ENCODE measurements around the gene GFER.
"Not testable (repeated sequence)": the region's sequence is repeated elsewhere in the genome, so short reads cannot be mapped to it uniquely, and the experiment has no call there.

GFER gene

DNA sequence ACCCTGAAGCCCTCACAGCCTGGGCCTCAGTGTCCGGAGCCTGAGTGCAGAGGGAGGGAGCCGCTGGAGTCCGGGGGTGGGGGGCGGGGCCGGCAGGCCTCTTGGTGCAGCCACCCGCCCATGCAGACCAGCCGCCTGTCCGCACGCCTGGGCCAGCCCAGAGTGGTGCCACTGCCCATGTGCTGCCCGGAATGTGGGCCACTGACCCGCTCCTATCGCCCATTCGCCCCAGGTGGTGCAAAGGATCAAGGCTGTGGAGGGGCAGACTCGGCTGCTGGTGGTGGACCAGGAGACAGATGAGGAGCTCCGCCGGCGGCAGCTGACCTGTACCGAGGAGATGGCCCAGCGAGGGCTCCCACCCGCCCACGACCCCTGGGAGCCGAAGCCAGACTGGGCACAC is 45.4 kb downstream of the GFER start:
- Mint-ChIP-seq H3K27me3 (peaks cover 29% of the 10 kb centered on the region), H3K4me3 (no peak overlapping the region), H3K9me3 (no peaks in the 10 kb centered on the region), H3K27ac (no peak overlapping the region), H3K4me1 (peaks cover 10% of the 10 kb centered on the region)
- DNase-seq, result no peak
- no peak for ATAC-seq

DNA sequence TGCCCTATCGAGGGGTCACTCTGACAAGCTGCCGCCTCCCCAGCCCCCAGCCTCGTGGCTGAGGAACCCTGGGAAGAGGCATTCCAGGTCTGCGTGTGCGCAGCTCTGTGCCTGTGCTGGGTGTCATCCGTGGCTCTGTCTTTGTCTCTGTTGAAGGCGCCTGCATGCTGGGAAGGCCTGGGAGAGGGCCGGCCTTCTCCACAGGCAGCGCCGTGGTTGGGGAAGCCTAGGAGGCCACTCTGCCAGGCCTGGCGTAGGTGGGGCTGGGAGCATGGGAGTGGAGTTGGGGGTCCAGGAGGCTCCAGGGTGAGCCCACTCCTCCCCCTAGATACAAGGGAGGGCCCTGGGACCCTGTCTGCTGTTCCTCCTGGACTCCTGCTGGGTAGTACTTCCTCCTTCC is 46.0 kb downstream of the GFER start:
- ATAC-seq (no peak), DNase-seq (no peak)
- Mint-ChIP-seq H3K4me1 (peaks cover 8% of the 10 kb centered on the region), H3K9me3 (no peaks in the 10 kb centered on the region), H3K27ac (no peak overlapping the region), H3K4me3 (no peak overlapping the region), H3K27me3 (peaks cover 26% of the 10 kb centered on the region)

DNA sequence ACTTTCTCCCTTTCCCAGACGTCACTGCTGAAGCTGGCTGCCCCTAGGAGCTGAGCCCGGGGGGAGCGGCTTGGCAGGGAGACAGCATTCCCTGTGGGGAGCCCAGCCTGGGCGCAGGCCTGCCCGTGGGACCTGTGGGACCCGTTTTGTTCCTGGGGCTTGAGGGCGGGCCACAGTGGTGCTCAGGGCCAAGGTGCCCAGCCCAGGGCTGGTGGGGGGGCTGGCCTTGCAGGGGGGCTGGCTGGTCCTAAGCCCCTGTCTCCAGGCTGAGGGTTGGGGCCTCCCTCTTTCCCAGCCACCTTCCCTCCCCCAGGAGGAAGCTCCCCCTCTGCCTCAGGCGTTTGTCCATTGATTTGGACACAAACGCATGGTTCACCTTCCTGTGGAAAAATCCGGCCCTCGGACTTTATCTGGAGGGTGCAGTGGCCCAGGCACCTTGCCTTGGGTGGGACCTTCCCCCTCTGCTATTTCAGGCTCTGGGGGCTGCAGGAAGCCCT is 47.1 kb downstream of the GFER start:
- H3K27me3 Mint-ChIP-seq, result peaks cover 15% of the 10 kb centered on the region
- H3K9me3 Mint-ChIP-seq, result no peaks in the 10 kb centered on the region
- no peak overlapping the region for H3K27ac Mint-ChIP-seq
- DNase-seq (no peak), ATAC-seq (no peak)
- no peak overlapping the region for H3K4me3 Mint-ChIP-seq
- peaks cover 1% of the 10 kb centered on the region for H3K4me1 Mint-ChIP-seq

DNA sequence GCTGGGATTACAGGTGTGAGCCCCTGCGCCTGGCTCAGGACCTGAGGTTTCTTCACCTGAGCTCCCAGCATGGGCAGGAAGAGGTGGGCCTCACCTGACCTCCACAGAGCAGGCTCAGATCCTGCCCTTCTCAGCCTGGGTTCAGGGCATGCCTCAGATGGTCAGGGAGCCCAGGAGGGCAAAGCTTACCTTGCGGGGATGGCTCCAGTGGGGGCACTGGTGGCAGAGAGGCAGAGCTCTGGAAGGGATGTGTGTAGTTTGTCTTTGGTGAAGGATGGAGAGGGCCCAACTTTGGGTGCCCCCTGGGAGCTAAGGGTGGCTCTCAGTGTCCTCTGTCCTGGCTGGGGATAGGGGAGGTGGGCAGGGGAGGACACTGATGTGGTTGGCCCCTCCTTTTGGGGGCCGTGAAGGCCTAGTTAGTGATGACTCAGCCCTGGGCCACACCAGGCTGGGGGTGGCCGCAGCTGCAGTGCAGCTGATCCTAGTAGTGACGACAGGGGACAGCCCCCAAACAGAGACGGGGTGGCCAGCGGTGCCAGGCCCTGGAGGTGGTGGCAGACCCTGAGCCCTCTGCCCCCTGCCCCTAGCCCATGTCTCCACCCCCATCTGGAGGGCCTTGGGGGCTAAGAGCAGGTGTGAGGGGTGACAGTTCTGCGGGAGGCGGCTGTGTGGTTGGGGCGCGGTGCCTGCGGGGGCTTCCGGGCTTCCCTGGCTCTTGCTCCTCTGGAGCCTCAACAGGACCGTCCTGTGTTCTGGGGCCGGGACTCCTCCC is 48.5 kb downstream of the GFER start:
- peak; percentile 31 for ATAC-seq
- DNase-seq, result no peak
- Mint-ChIP-seq H3K4me3 (peak overlapping the region; percentile 29 to 74), H3K27me3 (peaks cover 10% of the 10 kb centered on the region), H3K4me1 (no peaks in the 10 kb centered on the region), H3K9me3 (no peaks in the 10 kb centered on the region), H3K27ac (peak overlapping the region in 1 of 2 donors; percentile 74)

DNA sequence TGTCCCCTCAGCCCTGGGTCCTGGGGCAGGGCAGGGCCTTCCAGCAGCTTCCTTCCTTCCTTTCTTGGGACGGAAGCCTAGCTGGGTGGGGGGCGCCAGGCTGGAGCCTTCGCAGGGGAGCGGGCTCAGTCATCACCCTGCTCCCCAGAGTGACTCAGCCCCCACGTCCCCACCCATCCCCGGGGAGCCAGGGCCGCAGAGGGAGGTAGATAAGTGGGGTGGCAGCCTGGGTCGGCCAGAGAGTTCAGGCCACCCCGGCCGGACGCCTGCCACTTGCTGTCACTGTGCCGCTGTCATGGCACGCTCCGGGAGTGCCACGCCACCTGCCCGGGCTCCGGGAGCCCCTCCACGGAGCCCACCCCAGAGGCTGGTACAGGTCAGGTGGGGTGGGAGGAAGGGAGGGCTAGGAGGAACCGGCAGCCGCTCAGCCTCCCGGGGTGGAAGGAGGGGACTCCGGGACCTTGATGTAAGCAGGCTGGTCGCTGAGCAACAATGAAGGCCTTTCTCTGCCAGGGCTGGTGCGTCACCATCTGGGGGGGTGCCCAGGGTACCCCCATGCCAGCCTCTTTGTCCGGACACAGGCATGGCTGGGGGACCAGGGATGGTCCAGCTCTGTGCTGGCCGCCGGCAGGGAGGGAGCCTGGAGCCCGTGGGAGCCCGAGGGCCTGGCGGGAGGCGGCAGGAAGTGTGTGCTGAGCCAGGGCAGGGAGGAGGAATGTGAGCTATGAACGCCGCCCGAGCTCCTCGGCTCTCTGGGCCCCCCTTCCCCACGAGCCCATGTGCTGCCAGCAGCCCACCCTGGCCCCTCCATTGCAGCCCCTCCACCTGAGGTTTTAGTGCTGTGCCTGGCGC is 49.3 kb downstream of the GFER start:
- Mint-ChIP-seq H3K27me3 (peaks cover 2% of the 10 kb centered on the region), H3K9me3 (no peaks in the 10 kb centered on the region), H3K4me3 (peak overlapping the region; percentile 42 to 74), H3K27ac (peak overlapping the region in 1 of 2 donors; percentile 89), H3K4me1 (no peaks in the 10 kb centered on the region)
- ATAC-seq (peak; percentile 48), DNase-seq (no peak)

DNA sequence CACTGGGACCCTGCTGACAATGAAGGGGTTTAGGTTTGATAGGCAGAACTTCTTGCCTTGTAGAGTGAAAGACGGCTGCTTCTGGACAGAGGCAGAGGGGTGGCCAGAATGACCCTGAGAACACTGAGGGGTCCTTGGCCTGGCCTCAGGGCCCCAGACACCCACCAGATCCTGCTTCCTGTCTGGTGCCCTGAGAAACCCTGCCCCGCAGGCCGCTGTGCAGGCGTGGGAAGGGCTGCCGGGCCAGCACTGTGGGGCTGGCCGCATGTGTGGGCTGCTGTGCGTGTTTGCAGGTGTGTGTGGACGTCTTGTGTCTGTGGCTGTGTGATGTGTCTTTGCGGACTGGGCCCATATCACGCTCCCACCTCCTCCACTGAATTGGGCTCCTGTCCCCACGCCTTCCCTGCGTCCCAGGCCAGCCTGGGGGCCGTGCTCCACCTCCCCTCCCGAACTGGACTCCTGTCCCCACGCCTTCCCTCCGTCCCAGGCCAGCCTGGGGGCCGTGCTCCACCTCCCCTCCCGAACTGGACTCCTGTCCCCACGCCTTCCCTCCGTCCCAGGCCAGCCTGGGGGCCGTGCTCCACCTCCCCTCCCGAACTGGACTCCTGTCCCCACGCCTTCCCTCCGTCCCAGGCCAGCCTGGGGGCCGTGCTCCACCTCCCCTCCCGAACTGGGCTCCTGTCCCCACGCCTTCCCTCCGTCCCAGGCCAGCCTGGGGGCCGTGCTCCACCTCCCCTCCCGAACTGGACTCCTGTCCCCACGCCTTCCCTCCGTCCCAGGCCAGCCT is 50.1 kb downstream of the GFER start:
- not testable (repeated sequence) for DNase-seq, H3K9me3 Mint-ChIP-seq, H3K27me3 Mint-ChIP-seq, ATAC-seq, H3K4me1 Mint-ChIP-seq
- peak overlapping the region; percentile 42 to 74 for H3K4me3 Mint-ChIP-seq
- peak overlapping the region in 1 of 2 donors; percentile 89 for H3K27ac Mint-ChIP-seq

DNA sequence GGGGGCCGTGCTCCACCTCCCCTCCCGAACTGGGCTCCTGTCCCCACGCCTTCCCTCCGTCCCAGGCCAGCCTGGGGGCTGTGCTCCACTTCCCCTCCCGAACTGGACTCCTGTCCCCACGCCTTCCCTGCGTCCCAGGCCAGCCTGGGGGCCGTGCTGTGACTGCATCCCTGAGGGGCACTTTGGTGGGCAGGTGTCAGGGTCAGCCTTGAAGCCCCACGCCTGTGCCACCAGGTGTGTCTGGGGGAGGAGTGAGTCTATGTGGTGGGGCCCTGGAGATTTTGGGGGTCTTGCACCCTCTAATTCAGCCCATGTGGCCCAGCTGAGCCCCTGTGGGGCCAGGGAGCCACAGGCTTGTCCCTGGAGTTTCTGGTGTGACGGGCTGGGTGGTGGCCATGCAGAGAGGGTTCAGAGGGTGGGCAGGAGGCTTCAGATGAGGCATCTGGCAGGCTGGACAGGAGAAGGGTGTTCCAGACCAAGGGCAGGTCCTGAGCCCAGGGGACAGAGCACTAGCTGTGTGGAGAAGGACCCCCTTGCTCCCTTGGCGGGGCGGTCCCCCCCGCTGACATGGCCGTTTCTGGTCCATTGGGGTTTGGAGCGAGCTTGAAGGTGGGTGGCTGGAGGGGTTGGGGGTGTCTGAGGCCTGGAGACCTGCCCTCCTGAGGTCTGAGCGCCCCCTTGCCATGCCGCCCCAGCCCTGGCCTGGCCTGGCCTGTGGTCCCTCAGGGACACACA is 50.9 kb downstream of the GFER start:
- no peaks in the 10 kb centered on the region for H3K9me3 Mint-ChIP-seq
- no peaks in the 10 kb centered on the region for H3K4me1 Mint-ChIP-seq
- peak overlapping the region in 1 of 2 donors; percentile 42 for H3K27ac Mint-ChIP-seq

DNA sequence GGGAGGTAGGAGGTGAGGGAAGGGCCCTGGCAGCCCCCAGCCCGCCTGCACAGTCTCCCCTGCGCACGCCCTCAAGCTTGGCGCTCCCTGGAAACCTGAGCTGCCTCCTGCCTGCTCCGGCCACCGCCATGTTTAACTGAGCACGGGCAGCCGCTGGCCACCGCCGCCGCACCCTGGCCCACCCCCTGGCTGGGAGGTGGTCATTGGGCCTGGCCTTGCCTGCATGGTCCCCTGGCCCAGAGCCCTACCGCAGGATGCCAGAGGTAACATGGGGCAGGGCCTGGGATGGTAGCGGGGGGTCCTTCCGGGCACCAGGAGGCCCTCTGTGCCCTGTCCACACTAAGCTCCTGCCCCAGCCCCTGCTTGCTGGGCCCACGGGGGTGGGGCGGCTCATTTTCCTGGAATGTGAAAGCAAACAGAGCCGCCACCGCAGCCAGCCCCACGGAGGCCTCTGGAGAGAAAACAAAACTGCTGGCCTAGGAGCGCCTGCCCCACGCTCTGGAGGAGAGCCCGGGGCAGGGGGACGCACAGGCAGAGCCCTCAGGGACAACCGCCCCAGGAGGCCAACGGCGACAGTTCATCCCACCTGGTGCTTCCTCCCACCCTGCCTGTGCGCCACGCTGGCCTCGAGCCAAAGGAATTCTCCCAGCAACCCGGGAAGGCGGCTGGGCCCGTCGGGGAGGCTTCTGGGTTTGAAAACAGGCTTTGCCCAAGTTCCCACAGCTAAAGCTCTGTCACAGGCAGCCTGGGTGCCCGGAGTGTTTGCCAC is 51.6 kb downstream of the GFER start:
- no peaks in the 10 kb centered on the region for H3K4me1 Mint-ChIP-seq
- H3K27me3 Mint-ChIP-seq, result no peaks in the 10 kb centered on the region
- no peak overlapping the region for H3K4me3 Mint-ChIP-seq
- no peaks in the 10 kb centered on the region for H3K9me3 Mint-ChIP-seq
- ATAC-seq (no peak), DNase-seq (no peak)
- no peak overlapping the region for H3K27ac Mint-ChIP-seq

More for the DNA sequence above, 50.9 kb downstream of the GFER start:
- ATAC-seq, result no peak
- Mint-ChIP-seq H3K4me3 (no peak overlapping the region), H3K27me3 (no peaks in the 10 kb centered on the region)
- DNase-seq, result no peak

DNA sequence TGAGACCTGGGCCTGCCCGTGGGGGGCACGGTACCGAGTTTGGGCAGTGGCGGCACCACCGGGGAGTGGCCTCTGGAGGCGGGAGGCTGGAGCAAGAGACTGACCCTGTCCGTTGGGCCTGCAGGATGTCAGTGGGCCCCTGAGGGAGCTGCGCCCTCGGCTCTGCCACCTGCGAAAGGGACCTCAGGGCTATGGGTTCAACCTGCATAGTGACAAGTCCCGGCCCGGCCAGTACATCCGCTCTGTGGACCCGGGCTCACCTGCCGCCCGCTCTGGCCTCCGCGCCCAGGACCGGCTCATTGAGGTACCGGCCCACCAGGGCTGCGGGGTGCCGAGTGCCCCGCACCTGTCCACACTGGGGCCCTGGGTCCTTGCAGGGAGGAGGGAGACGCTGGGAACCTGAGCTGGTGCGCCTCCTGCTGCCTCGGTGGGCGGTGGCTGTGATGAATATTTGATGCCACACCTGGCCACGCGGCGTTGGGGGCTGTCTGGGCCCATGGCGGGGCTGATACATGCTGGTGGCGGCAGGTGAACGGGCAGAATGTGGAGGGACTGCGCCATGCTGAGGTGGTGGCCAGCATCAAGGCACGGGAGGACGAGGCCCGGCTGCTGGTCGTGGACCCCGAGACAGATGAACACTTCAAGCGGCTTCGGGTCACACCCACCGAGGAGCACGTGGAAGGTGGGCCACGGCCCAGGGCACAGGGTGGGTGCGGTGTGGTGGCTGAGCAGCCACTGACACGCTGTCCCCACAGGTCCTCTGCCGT is 52.4 kb downstream of the GFER start:
- Mint-ChIP-seq H3K4me3 (no peak overlapping the region), H3K4me1 (no peaks in the 10 kb centered on the region), H3K27ac (no peak overlapping the region), H3K9me3 (no peaks in the 10 kb centered on the region), H3K27me3 (no peaks in the 10 kb centered on the region)
- ATAC-seq (no peak), DNase-seq (no peak)

DNA sequence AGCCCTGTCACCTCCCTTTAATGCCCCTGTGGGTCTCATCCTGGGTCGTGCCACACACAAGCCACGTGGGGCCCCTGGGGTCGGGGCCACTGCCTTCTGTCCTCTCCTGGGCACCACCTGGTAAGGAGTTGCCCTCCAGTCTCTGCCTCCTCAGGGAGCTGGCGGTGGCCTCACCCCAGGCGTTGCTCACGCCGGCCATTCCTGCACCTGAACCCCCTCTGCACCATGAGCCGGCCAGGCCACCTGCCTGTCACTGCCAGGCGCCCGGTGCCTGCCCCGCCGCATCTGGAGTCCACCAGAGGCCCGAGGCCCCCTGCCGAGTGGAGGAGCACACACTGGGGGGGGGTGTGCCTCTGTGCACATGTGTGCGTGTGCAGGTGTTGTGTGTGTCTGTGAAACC is 53.1 kb downstream of the GFER start:
- ATAC-seq (no peak), DNase-seq (no peak)
- Mint-ChIP-seq H3K4me3 (no peak overlapping the region), H3K27ac (no peak overlapping the region), H3K4me1 (no peaks in the 10 kb centered on the region), H3K9me3 (no peaks in the 10 kb centered on the region), H3K27me3 (no peaks in the 10 kb centered on the region)
